PC-9 (cell line): Measurements from ENCODE around the gene GPI. TPM values are rescaled to one million over a fixed set of nuclear protein-coding genes. Genes with fewer than 3 reads are reported as not detected.

Experiments used
- BruUV-seq: library from RNA; stranded (reverse); fragments of 400-500 nt; replicated peaks from 2 replicates; lab custom pipeline; 2021; lab: Mats Ljungman, UMichigan
- CTCF ChIA-PET: fragments of 300-600 bp; sonication (Branson Sonifier 250); formaldehyde crosslinking; loops from one replicate; lab custom pipeline; 2022; ENCODE audit warnings: antibody characterized with exemption; lab: Charles Lee
- POLR2A ChIA-PET: fragments of 300-600 bp; sonication (Branson Sonifier 250); formaldehyde crosslinking; loops from one replicate; lab custom pipeline; 2022; ENCODE audit warnings: antibody characterized with exemption; ENCODE audit not compliant: unreplicated experiment; lab: Charles Lee
- DNase-seq, 2 experiments: peaks; one replicate each; pipeline versions ENCODE4 v3.0.0 to v3.0.0-alpha.2; 2015 to 2022; ENCODE audit warnings: mixed read lengths in 1 of 2
- H2AFZ ChIP-seq: fragments of 200-600 bp; sonication (generic); 2 replicates; pipeline ENCODE4 v1.8.1; 2017; ENCODE audit warnings: antibody characterized with exemption
- H3F3A ChIP-seq: fragments of 200-600 bp; sonication (generic); 2 replicates; pipeline ENCODE4 v1.8.1; 2017; ENCODE audit warnings: antibody characterized with exemption, mild to moderate bottlenecking, low read depth; ENCODE audit not compliant: insufficient read depth
- H3K27ac ChIP-seq: fragments of 200-600 bp; sonication (generic); 2 replicates; pipeline ENCODE4 v1.6.1; 2016; ENCODE audit warnings: mixed run types
- H3K27me3 ChIP-seq: fragments of 200-600 bp; sonication (generic); 2 replicates; pipeline ENCODE4 v1.6.1; 2016; ENCODE audit warnings: low read depth, mixed run types; ENCODE audit not compliant: insufficient read depth
- H3K36me3 ChIP-seq: fragments of 200-600 bp; sonication (generic); 2 replicates; pipeline ENCODE4 v1.6.1; 2016; ENCODE audit warnings: low read depth, mixed run types
- H3K4me1 ChIP-seq: fragments of 200-600 bp; sonication (generic); replicated peaks from 2 replicates; pipeline ENCODE4 v1.6.1; 2016; ENCODE audit warnings: mixed run types; ENCODE audit not compliant: insufficient read depth
- H3K4me2 ChIP-seq: fragments of 200-600 bp; sonication (generic); 2 replicates; pipeline ENCODE4 v1.6.1; 2017; ENCODE audit warnings: mixed run types
- H3K4me3 ChIP-seq: fragments of 200-600 bp; sonication (generic); 2 replicates; pipeline ENCODE4 v1.6.1; 2016; ENCODE audit warnings: mixed run types
- H3K79me2 ChIP-seq: fragments of 200-600 bp; sonication (generic); 2 replicates; pipeline ENCODE4 v1.6.1; 2017; ENCODE audit warnings: low read depth, mixed run types
- H3K9me2 ChIP-seq: fragments of 200-600 bp; sonication (generic); 2 replicates; pipeline ENCODE4 v1.8.1; 2017; ENCODE audit warnings: mild to moderate bottlenecking; ENCODE audit not compliant: insufficient read depth
- H3K9me3 ChIP-seq: fragments of 200-600 bp; sonication (generic); 2 replicates; pipeline ENCODE4 v1.8.1; 2016; ENCODE audit warnings: low read depth; ENCODE audit not compliant: insufficient read depth
- H4K20me1 ChIP-seq: fragments of 200-600 bp; sonication (generic); 2 replicates; pipeline ENCODE4 v1.8.1; 2017; ENCODE audit not compliant: insufficient read depth
- CTCF ChIP-seq: fragments of 200-600 bp; sonication (generic); conservative IDR thresholded peaks from 2 replicates; pipeline ENCODE4 v1.6.1; 2017; ENCODE audit warnings: mixed run types, antibody characterized with exemption, mild to moderate bottlenecking, moderate library complexity
- EZH2 ChIP-seq: fragments of 200-600 bp; sonication (generic); IDR thresholded peaks from 2 replicates; pipeline ENCODE4 v1.8.0; 2017; ENCODE audit warnings: antibody characterized with exemption, low read depth
- intact Hi-C: fragments of 100-400 bp; cut with micrococcal nuclease; formaldehyde crosslinking; loops from one replicate; pipeline ENCODE4 v1.10.0; 2022; ENCODE audit not compliant: unreplicated experiment
- total RNA-seq: library from RNA; stranded (reverse); gene quantifications from 2 replicates; pipeline ENCODE4 v1.2.3, GENCODE V29; 2021

Gene GPI
- total RNA-seq, 1 experiment from 2014 or later: 522 TPM

DNA sequence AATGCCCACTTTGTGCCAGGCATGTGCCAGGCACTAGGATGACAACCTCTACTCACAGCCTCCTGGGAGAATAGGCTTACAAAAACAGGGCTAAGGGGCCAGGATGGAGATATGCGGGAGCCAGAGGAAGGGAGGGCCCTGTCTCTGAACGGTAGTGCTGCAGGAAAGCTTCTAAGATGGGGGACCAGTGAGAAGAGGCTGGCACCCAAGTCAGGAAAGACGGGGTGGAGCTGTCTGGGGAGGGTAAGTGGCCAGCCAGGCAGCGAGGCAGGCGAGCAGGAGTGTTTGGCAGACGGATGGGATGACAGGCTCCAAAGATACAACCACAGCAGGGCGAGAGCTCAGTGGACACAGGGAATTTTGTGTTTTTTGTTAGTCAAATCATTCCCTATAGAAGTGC is 44.7 kb upstream of the GPI start:
- Histone ChIP-seq H3K36me3 (0 out of 2 replicates have a peak, but pooled peaks cover 7% of the 10 kb centered on the region), H3K9me2 (no peaks in the 10 kb centered on the region), H3K27ac (peak overlapping the region; percentile 91), H3K4me2 (peak overlapping the region; percentile 78), H3K27me3 (no peaks in the 10 kb centered on the region), H3F3A (peaks cover 37% of the 10 kb centered on the region), H2AFZ (peak overlapping the region; percentile 39; the same call in 1 of the 2 replicates), H3K79me2 (peaks cover 12% of the 10 kb centered on the region), H3K9me3 (no peaks in the 10 kb centered on the region), H3K4me1 (peaks cover 52% of the 10 kb centered on the region), H4K20me1 (no peaks in the 10 kb centered on the region), H3K4me3 (peak overlapping the region; percentile 46; the same call in 1 of the 2 replicates)
- no peak for DNase-seq
- no TSS peak for BruUV-seq
- no peak for TF ChIP-seq CTCF
- no peak for TF ChIP-seq EZH2
- POLR2A ChIA-PET: no interaction called here
- CTCF ChIA-PET: interaction anchor here (0.7 kb wide), 1 partner anchor 16 kb away, joined by 5 read pairs; no protein-coding TSS in a partner anchor
- intact Hi-C loops: no loop called here

DNA sequence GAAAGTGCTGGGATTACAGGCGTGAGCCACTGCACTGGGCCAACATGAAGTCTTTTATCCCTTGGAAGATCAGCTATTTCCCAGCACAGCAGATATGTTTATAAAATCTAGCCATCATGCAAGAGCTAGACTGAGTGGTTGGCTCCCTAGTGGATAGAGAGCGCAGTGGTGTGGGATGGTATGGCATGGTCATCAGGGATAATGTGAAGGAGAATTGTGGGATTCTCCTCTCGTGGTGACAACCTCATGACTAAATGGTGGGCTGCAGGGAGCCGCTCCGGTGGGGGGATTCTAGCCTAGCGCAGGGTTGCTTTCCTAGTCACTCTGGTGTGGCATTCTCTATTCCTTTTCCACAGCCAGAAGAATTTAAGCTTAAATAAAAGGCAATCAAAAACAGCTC is 43.3 kb upstream of the GPI start:
- no peak for DNase-seq
- intact Hi-C loops: no loop called here
- Histone ChIP-seq H3K4me3 (no peak overlapping the region), H3K9me2 (no peaks in the 10 kb centered on the region), H3K79me2 (peaks cover 5% of the 10 kb centered on the region), H3K9me3 (no peaks in the 10 kb centered on the region), H3K27me3 (no peaks in the 10 kb centered on the region), H3K4me1 (peaks cover 46% of the 10 kb centered on the region), H3K36me3 (0 out of 2 replicates have a peak, but pooled peaks cover 7% of the 10 kb centered on the region), H2AFZ (no peak overlapping the region), H3F3A (peaks cover 43% of the 10 kb centered on the region), H4K20me1 (no peaks in the 10 kb centered on the region), H3K4me2 (no peak overlapping the region), H3K27ac (no peak overlapping the region)
- ChIA-PET CTCF (no interaction called here), POLR2A (no interaction called here)
- no TSS peak for BruUV-seq
- TF ChIP-seq CTCF: no peak
- no peak for TF ChIP-seq EZH2

- intact Hi-C loops: no loop called here
- H3K36me3 ChIP-seq: peaks cover 7% of the 10 kb centered on the region; the same call in 1 of the 2 replicates
- no TSS peak for BruUV-seq
- no peak overlapping the region for H3K4me3 ChIP-seq
- no peak overlapping the region for H2AFZ ChIP-seq
- peaks cover 27% of the 10 kb centered on the region for H3K4me1 ChIP-seq
- no peaks in the 10 kb centered on the region for H3K9me3 ChIP-seq
- ChIA-PET CTCF (no interaction called here), POLR2A (no interaction called here)
- no peaks in the 10 kb centered on the region for H4K20me1 ChIP-seq
- H3K27ac ChIP-seq: no peak overlapping the region
- no peaks in the 10 kb centered on the region for H3K27me3 ChIP-seq
- no peaks in the 10 kb centered on the region for H3K9me2 ChIP-seq
- H3K4me2 ChIP-seq: no peak overlapping the region
- TF ChIP-seq CTCF (no peak), EZH2 (no peak)
- H3K79me2 ChIP-seq: no peaks in the 10 kb centered on the region
- no peak for DNase-seq
- H3F3A ChIP-seq: peaks cover 26% of the 10 kb centered on the region
These were observed 41.4 kb upstream of the GPI start for GRCh38 chr19:34323433-34324204.
